Colonic mucosa (tissue), 4 donors: ENCODE data around the gene HSH2D. TPM values are rescaled to one million over a fixed set of nuclear protein-coding genes. Genes with fewer than 3 reads are reported as not detected.
A peak's percentile ranks its signal among the peaks of the same experiment; 100 is the strongest.

Experiments
- DNase-seq: peaks from one replicate; pipeline ENCODE4 v3.0.0-alpha.2; 2020
- H3K27ac ChIP-seq: fragments of 200-600 bp; one replicate; pipeline ENCODE4 v1.8.0; 2021
- H3K27me3 ChIP-seq: fragments of 200-600 bp; one replicate; pipeline ENCODE4 v1.8.0; 2021
- H3K36me3 ChIP-seq: fragments of 200-600 bp; one replicate; pipeline ENCODE4 v1.8.0; 2021
- H3K4me1 ChIP-seq: fragments of 200-600 bp; one replicate; pipeline ENCODE4 v1.8.0; 2021; ENCODE audit warnings: mild to moderate bottlenecking
- H3K4me3 ChIP-seq: fragments of 200-600 bp; one replicate; pipeline ENCODE4 v1.8.0; 2021
- H3K9ac ChIP-seq, 2 donors: one replicate each; pipeline ENCODE4 v1.7.0; 2013; ENCODE audit warnings: control low read depth in 2 of 2, low read depth in 2 of 2, low read length in 2 of 2
- H3K9me3 ChIP-seq: fragments of 200-600 bp; one replicate; pipeline ENCODE4 v1.8.0; 2021
- intact Hi-C: fragments of 100-400 bp; cut with DNase I; formaldehyde crosslinking; loops from one replicate; pipeline ENCODE4 v1.14.1; 2022
- total RNA-seq, 2 donors: library from RNA; stranded (reverse); fragmentation: NEBNext Ultra II Directional in 1 of 2; extraction: Animal tissue kit (Norgen Biotek cat#: 25700) in 1 of 2; gene quantifications; one replicate each; pipeline ENCODE4 v1.2.1, GENCODE V29; 2021
- TF ChIP-seq, protein P1 (sequence below): fragments of 200-600 bp; IDR thresholded peaks from one replicate; pipeline ENCODE4 v1.8.0; 2022; ENCODE audit warnings: antibody characterized with exemption, mild to moderate bottlenecking
- donor health status: healthy.
- donor health status: DM: no; HTN: no; CAD: no.
- donor health status: DM: no; HTN: no; CAD: no.

Gene HSH2D
- total RNA-seq, 2 donors from 2014 or later: 13.5 to 14.0 TPM

DNA sequence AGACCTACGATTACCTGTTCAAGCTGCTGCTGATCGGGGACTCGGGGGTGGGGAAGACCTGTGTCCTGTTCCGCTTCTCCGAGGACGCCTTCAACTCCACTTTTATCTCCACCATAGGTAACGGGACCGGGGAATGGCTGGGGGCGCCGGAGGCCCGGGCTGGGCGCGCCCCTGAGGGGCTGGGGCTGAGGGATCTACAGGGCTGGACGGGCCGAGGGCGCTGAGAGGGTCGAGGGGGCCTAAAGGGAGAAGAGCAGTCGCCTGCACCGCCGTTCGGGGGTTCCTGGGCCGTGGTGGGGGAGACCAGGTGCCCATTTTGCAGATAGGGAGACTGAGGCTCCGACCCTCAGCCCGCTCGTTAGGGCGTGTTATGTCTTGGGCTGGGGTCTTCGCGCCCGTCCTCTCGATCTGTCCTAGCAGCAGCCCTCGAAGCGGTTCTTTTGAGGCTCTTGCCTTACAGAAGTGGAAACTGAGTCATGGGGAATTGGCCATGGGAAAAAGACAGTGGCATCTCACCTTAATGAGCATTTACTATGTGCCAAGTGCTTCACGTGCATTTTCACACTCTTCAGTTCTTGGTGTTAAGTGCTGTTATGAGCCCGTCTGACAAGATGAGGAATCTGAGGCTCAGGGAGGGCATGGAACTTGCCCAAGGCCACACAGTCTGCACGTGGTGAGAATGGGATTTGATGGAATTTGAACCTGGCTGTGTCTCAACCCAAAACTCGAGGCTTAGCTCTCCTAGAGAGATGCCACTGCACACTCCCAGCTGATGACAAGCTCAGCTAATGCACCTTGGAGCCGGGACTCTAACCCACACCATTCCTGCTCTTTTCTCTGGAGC lies 31.4 kb upstream of the HSH2D start:
- Histone ChIP-seq H3K9me3 (no peaks in the 10 kb centered on the region), H3K4me1 (peaks cover 12% of the 10 kb centered on the region), H3K36me3 (no peaks in the 10 kb centered on the region), H3K27ac (peak overlapping the region; percentile 81), H3K9ac (peak overlapping the region; percentile 98 to 100), H3K27me3 (no peaks in the 10 kb centered on the region), H3K4me3 (peak overlapping the region; percentile 78)
- no peak for DNase-seq
- TF ChIP-seq, protein P1, sequence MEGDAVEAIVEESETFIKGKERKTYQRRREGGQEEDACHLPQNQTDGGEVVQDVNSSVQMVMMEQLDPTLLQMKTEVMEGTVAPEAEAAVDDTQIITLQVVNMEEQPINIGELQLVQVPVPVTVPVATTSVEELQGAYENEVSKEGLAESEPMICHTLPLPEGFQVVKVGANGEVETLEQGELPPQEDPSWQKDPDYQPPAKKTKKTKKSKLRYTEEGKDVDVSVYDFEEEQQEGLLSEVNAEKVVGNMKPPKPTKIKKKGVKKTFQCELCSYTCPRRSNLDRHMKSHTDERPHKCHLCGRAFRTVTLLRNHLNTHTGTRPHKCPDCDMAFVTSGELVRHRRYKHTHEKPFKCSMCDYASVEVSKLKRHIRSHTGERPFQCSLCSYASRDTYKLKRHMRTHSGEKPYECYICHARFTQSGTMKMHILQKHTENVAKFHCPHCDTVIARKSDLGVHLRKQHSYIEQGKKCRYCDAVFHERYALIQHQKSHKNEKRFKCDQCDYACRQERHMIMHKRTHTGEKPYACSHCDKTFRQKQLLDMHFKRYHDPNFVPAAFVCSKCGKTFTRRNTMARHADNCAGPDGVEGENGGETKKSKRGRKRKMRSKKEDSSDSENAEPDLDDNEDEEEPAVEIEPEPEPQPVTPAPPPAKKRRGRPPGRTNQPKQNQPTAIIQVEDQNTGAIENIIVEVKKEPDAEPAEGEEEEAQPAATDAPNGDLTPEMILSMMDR: no peak
- intact Hi-C loops: loop anchor here (5.0 kb wide), 1 partner anchor 45 kb away; no protein-coding TSS in a partner anchor

DNA sequence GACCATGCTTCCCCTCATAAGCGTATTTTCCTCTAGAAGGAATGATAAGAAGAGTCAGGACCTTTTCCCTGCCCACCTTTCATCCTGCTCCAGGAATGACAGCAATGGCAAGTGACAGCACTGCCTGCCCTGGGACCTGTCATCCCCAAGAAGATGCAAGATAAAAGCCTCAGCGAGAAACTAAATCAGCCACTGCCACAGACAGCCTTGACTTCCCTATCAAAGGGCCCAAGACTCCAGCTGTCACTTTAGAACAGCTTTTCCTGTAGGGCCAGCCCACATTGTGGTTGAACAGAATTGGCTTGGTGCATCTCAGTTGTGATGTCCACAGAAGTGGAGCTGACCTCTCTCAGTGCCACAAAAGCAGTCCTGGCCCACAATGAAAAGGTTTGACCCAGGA lies 30.7 kb upstream of the HSH2D start:
- no peaks in the 10 kb centered on the region for H3K9me3 ChIP-seq
- peak overlapping the region; percentile 81 for H3K27ac ChIP-seq
- H3K9ac ChIP-seq: peak overlapping the region; percentile 98 to 100
- H3K4me1 ChIP-seq: peaks cover 12% of the 10 kb centered on the region
- H3K36me3 ChIP-seq: no peaks in the 10 kb centered on the region
- TF ChIP-seq, protein P1: no peak
- H3K27me3 ChIP-seq: no peaks in the 10 kb centered on the region
- peak overlapping the region; percentile 78 for H3K4me3 ChIP-seq
- intact Hi-C loops: loop anchor here (5.0 kb wide), 1 partner anchor 45 kb away; no protein-coding TSS in a partner anchor
- DNase-seq: no peak

DNA sequence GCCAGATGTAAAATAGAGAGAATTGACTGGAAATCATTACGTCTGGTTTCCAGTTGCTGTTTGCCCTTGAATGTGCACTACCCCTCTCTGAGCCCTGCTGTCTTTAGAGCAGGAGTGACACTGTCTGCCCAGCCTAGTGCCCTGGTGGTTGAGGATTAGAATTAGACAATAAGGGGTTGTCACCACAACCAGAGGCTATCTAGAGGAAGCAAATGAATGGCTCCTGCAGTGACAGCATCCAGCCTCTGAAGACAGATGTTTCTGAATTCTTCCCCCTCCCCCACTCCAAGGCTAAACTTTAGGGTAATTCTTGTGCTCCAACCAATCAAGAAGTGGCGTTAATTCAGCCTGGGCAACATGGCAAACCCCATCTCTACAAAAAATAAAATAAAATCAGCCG lies 29.8 kb upstream of the HSH2D start:
- intact Hi-C loops: loop anchor here (5.0 kb wide), 1 partner anchor 46 kb away; no protein-coding TSS in a partner anchor
- no peak for DNase-seq
- peaks cover 12% of the 10 kb centered on the region for H3K4me1 ChIP-seq
- no peak overlapping the region for H3K27ac ChIP-seq
- no peaks in the 10 kb centered on the region for H3K27me3 ChIP-seq
- TF ChIP-seq, protein P1: no peak
- H3K36me3 ChIP-seq: peaks cover 5% of the 10 kb centered on the region
- H3K9ac ChIP-seq: no peak overlapping the region
- no peak overlapping the region for H3K4me3 ChIP-seq
- H3K9me3 ChIP-seq: no peaks in the 10 kb centered on the region

DNA sequence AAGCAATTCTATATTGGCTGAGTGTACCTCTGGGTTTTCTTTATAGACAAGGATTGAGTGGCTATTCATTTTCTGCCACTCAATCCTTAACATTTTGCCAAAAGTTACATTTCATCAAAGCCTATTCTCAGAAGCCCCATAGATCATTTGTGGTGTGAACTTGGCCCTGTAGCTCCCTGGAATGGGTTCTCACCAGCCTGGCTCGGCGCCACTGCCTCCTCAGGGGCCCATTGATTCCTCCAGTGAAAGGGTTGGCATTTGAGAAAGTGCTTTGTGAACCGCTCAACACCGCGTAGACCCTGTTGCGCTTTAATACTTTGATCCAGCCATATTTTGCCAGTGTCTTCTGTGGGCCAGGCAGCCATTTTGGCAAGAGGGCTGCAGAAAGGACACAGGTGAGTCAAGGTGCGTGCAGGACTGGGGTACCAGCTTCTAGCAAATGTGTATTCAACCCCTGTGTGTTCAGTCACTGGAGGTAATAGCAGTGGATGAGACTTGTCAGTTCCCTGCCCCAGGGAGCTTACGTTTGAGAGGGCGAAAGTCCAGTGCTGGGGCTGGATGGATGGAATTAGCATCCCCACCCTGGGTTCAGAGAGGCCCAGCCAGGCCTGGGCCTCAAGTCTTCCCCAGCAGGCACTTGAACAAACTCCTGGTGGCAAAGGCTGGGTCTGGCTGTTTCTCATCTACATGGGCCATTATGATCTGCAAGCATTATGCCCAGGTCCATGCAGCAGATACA lies 28.0 kb upstream of the HSH2D start:
- peaks cover 12% of the 10 kb centered on the region for H3K4me1 ChIP-seq
- no peak overlapping the region for H3K9ac ChIP-seq
- H3K9me3 ChIP-seq: no peaks in the 10 kb centered on the region
- TF ChIP-seq, protein P1: no peak
- no peak overlapping the region for H3K4me3 ChIP-seq
- H3K36me3 ChIP-seq: peaks cover 5% of the 10 kb centered on the region
- intact Hi-C loops: loop anchor here (5.0 kb wide), 1 partner anchor 62 kb away; no protein-coding TSS in a partner anchor
- no peaks in the 10 kb centered on the region for H3K27me3 ChIP-seq
- DNase-seq: no peak
- H3K27ac ChIP-seq: peak overlapping the region; percentile 26

DNA sequence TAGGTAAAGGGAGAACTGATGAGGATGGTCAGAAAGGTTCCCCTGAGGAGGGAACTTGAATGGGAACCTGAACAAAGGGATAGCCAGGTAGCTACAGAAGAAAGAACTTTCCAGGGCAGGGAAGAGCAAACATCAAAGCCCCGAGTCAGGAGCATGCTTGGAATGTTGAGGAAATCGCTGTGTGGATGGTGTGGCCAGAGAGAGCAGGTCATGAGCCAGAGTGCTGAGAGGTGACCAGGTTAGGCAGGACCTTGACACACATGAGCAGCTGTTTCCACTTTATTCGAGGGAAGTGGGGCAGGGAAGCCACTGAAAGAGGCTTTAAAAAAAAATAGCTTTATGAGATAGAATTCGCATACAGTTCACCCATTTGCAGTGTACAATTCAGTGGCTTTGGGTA lies 27.4 kb upstream of the HSH2D start:
- no peaks in the 10 kb centered on the region for H3K9me3 ChIP-seq
- H3K36me3 ChIP-seq: peaks cover 6% of the 10 kb centered on the region
- H3K4me1 ChIP-seq: peaks cover 12% of the 10 kb centered on the region
- TF ChIP-seq, protein P1: no peak
- no peak overlapping the region for H3K9ac ChIP-seq
- H3K4me3 ChIP-seq: no peak overlapping the region
- DNase-seq: no peak
- no peak overlapping the region for H3K27ac ChIP-seq
- no peaks in the 10 kb centered on the region for H3K27me3 ChIP-seq
- intact Hi-C loops: loop anchor here (5.0 kb wide), 1 partner anchor 61 kb away; no protein-coding TSS in a partner anchor
